ENCODE measurements around the gene NR4A1.
"Not testable (repeated sequence)": the region's sequence is repeated elsewhere in the genome, so short reads cannot be mapped to it uniquely, and the experiment has no call there.

Gene NR4A1

GRCh38 chr12:52080403-52081251 lies 29.4 kb downstream of the NR4A1 start:
- no peak for DNase-seq

GRCh38 chr12:52081263-52081733 lies 30.1 kb downstream of the NR4A1 start:
- DNase-seq = peak; percentile 89

DNA sequence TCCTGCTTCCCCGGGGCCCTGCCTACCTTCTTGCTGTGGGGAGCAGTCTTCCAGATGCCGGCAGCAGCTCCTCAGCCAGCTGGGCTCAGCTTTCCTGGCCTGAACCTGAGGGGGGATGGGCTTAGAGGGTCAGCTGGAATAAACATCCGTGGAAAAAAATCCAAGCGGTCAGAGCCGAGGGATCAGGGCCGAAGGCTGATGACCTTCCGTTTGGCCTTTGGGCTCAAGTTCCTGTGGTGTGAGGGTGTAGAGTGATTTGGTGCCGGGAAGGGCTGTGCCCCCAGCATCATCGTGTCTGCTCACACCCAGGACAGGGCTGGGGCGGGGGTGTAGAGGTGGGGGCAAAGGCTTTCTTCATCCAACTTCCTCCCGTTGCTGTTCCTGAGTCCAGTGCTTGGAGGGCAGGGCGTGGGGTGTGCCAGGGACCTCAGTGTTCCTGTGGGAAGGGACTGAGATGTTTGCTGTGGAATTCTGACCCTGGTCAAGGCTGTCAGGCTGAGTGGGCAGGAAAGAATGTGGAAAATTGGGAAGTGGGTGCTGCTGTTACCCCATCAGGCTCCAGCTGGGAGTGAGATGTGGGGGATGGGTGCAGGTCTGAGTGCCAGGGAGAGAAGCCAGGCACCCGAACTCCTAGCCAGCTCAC lies 30.9 kb downstream of the NR4A1 start:
- DNase-seq = no peak

DNA sequence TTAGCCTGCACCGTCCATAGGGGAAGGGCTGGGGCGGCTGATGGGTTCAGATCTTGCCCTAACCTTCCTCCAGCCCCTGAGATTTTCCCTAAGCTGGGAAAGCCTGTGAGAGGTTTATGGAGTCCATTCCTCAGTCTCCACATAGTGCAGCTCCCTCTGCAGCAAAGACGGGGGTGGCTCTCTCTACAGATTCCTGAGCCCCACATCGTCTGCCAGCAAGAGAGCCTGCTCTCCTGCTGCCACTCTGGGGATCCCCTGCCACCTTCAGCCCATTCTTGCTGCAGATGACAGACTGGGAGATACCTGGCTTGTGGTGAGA lies 31.4 kb downstream of the NR4A1 start:
- DNase-seq = no peak

DNA sequence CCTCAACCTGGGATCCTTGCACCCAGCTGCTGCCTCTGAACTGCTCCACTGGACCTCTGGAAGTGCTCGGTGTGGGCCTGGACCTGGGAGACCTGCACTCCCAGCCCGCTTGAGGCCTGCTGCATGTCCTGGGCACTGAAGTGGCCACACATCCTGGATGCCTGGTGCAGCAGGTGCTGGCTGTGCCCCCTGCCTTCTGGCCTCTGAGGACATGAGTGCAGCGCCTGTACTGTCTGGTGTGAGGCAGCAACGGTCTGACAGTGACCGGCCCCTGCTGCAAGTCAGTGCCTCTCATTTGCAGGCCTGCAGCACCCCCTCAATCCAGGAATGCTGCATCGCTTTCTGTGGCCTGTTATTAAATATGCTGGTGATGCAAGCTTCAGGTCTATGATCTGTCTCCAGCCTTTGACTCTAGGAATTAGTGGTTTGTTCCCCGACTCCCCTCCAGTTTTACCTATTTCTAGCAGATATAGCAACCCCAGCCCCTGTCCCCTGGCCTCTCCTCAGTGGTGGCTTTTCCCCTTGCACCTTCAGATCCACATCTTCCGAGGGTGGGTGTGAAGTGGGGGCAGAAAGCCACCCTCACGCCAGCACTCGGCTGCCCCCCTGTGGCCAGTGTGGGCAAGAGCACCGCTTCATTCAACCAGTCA lies 31.9 kb downstream of the NR4A1 start:
- DNase-seq = peak; percentile 56 to 70

- no peak for DNase-seq
These were observed 32.4 kb downstream of the NR4A1 start for GRCh38 chr12:52083638-52083996.

DNA sequence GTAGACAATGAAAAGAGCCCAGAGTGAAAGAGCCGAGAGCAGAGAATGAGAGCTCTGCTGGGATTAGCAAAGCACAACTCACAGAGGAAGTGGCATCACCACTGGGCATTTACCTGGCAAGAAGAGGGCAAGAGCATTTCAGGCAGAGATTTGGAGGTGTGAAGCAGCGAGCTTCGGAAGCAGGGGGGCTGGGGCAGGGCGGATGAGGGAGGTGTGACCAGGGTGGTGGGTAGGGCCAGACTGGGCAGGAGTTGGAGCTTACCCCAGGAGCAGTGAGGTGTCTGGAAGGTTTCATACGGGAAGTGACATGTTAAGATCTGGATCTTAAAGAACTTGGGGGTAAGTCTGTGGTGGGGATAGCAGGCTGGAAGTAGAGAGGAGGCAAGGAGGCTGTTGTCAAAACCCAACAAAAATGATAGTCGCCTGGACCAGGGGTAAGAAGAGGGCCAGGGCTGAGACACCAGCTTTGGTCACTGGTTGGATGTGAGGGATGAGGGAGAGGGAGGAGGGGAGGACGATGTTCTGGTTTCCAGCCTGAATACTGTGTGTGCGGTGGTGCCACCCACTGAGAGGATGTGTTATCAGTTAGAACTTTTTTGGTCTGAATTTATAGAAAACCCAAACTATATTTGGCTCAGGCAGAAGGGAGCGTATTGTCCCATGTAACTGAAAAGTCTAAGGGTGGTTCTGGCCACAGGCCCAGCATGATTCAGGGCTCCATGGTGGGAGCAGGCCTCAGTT lies 33.4 kb downstream of the NR4A1 start:
- no peak for DNase-seq

DNA sequence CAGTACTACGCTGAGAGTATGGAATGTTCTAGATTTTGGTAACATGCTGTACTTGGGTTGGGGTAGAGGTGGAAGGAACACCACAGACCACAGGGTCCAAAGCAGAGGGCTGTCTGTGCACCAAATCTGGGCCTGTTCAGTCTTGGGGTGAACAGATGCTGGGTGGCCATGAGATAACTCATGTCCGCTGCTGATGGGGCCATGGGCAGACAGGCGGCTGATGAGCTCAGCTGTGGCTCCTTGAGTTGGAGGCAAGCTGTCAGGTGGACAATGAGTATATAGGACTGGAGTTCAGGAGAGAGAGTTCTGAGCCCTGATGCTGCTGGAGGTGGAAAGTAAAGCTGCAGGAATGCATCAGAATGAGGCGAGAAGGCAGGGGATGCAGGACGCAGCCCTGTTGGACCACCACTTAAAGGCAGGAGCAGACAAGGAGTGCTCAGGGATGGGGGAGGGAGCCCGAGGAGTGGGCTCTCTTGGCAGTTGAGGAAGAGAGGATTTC lies 34.5 kb downstream of the NR4A1 start:
- DNase-seq = no peak

DNA sequence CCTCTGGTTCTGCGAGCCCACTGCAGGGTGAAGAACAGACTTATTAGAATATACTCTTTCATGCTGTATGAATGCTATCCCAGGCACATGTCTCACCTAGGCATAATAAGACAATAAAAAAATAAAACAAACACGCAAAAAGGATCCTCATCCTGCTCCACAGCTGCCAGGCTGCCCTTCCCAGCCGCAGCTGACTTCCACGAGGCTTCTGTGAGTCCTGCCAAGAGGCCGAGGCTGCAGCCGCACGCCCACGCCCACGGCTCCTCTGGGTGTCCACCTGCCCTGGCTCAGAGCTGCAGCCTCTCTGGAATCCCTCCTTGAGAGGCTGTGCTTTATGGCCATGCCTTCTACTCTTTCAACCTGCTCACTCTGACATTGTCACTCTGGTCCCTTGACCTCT lies 35.1 kb downstream of the NR4A1 start:
- DNase-seq = peak in 1 of 2 experiments; percentile 15

DNA sequence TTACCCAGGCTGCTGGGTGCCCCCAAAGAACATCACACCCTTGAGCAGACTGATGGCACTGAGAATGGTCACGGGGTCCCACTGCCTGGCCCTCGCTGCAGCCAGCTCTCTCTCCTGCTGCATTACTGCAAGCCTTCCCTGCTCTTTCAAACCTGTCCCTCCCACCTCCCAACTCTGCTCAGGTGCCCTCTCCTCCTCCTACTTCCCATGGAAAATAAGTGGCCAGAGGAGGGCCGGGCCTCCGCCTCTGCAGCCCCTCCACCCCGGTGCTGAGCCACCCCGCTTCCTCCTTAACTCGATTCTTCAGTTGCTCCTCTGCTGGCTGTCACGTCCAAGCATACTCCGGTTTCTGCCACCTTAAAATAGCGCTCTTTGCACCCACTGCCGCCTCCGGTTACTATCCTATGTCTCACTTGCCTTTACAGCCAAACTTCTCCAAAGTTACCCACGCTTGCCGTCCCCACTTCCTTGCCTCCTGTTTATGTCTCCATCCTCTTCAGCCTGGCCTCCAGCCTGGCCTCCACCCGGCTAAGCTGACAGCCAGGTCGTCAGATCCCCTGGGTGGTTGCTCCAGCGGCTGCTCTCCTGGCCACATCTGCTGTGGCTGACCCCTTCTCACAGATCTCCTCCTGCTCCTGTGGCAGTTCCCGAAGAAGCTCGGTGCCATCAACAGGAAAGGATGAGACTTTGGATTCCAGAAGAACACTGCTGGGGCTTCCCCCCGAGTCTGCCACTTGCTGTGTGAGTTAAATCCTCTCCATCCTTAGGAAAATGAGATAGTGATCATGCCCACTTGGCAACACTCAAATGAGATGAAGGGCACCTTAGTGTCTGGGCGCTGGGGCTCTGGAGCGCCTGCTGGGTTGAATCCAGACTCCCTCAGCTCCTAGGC lies 35.9 kb downstream of the NR4A1 start:
- DNase-seq = no peak

DNA sequence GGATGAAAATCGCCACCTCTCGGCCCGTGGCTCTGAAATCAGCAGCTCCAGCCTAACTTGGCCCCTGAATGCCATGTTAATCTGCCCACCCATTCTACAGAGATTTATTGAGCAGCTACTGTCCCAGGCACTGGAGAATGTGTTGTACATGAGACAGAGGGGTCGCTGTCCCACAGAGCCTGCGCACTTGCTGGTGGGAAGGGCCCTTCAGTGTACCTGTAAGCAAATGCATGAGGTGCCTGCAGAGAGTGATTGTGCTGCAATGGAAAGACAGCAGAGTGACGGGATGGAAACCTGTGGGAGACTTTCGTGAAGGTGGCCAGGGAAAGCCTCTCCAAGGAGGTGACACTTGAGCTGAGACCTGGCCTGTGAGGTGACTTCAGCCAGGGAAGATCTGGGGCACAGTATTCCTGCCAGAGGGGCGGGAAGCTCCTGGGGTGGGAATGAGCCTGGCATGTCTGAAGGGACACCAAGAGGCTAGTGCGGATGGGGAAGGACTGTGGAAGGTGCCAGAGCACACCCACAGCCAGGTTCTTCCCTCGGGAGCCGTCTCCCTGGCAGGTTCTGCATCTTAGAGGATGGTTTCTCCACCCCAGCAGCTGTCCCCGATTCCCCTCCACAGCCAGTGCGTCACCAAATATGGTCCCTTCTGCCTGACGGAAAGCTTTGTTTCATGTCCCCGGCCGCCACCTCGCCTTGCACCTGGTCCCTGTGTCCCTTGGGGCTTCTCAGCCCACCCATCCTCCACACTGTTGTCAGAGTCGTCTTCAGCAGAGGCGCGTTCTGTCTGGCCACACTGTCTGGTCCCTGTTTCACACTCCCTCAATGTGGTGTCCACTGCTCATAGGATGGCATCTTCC lies 36.9 kb downstream of the NR4A1 start:
- no peak for DNase-seq

DNA sequence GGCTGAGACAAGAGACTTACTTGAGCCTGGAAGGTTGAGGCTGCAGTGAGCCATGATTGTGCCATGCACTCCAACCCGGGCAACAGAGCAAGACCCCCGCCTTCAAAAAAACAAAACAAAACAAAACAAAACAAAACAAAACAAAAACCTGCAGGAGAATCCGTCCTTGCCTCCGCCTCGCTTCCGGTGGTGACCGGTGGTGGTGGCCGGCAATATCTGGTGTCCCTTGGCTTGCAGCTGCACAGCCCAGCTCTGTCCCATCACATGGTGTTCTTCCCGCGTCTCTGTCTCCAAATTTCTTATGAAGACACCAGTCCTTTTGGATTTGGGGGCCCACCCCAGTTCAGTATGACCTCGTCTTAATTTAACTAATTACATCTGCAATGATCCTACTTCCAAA lies 38.2 kb downstream of the NR4A1 start:
- DNase-seq = no peak

DNA sequence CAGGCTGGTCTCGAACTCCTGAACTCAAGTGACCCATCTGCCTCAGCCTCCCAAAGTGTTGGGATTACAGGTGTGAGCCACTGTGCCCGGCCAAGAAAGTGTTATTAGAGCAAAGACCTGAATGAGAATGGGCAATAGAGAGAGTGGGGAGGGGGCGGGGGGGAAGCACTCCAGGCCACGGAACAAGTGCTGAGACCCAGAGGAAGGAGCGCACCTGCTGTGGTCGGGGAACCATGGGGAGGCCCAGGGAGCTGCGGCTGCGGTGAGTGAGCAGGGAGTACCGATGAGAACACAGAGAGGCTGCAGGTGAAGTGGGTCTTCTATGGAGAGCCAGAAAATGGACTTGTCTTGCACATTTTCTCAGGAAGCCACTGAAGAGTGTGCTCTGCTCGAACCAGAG lies 39.0 kb downstream of the NR4A1 start:
- DNase-seq = no peak

DNA sequence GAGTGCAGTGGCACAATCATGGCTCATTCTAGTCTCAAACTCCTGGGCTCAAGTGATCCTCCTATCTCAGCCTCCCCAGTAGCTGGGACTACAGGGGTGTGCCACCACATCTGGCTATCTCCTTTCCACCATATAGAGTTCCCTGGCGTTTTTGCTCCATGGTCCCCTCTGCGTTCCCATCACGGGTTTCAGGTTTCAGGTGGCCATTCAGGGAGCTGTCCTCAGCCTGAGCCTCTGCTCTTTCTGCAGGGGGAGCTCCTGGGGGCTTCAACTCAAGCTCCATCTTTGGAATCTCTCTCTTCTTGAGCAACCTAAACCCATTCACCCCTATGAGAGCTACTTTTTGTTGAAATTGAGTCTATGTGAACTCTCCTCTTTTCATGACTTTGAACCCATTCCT lies 39.8 kb downstream of the NR4A1 start:
- no peak for DNase-seq

GRCh38 chr12:52091869-52092268 lies 40.6 kb downstream of the NR4A1 start:
- DNase-seq = no peak

DNA sequence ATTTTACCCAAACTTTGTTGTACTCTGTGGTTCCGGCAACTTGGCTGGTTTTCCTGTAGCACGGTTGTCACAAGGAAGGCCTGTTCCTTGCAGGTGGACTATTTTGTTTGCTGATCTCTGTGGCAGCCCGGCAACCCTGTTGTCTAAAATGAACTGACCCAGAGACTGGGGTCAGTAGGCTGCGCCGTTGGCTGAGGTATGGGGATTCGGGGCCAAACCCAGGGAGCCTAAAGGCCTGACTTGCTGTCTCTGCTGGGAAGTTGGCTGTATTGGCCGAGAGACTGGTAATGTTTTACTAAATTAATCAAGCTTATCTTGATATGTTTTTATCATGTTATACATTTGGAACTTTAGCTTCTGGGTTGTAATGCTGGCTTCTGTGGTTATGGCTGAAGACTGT lies 42.1 kb downstream of the NR4A1 start:
- no peak for DNase-seq

- no peak for DNase-seq
These were observed 45.2 kb downstream of the NR4A1 start for GRCh38 chr12:52096332-52097044.

DNA sequence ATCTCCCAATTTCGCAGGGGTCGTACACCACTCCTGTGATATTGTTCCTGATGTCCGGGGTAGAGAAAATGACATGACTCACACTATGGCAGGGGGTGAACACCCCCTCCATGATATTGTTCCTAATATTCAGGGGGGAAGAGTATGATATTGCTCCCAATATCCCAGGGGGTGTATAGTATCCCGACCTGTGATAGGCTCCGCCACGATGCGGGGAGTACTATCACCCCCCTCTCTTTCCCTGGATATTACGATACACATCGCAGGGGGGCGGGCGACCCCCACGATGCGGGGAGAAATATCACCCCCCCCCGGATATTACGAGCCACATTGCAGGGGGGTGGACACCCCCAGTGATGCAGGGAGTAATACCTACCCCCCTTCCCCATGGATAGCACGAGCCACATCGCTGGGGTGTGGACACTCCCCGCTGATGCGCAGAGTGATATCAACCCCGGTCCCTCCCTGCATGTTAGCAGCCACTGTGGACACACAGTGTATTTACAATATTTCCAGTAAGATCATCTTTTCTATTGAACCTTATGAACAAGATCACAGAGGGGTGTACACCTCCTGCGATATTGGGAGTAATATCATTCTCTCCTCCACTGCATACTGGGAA lies 45.9 kb downstream of the NR4A1 start:
- no peak for DNase-seq

- DNase-seq = not testable (repeated sequence)
These were observed 53.3 kb downstream of the NR4A1 start for GRCh38 chr12:52104431-52105089.

Data from SHP77 (cell line).